ENCODE results near the gene RGL1. TPM values are rescaled to one million over a fixed set of nuclear protein-coding genes. Genes with fewer than 3 reads are reported as not detected.

Gene RGL1
- total and polyA plus RNA-seq, 9 of the 15 experiments (the other 6 are each of a cell fraction or from before 2014, with no cell fraction given) = under 0.01 to 0.07 (median 0.04) TPM

DNA sequence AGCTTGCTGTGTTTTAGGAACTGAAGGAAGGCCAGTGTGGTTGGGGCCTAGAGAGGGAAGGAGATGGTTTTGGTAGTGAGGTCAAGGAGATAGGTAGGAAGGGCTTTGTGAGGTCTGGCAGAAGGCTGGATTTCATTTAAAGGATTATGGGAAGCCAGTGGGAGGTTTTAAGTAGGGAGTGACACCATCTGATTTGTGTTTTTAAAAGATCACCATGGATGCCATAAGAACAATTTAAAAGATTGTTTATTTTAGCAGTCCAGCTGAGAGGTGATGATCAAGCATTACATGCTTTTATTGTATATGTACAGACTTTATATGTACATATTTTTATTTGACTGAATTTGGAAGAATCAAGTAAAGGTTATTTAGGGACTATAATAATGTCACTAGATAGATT, 26.4 kb downstream of the RGL1 start:
- ChIA-PET POLR2A (interaction anchor here (0.6 kb wide), 1 partner anchor 104 kb away, joined by 3 read pairs; no protein-coding TSS in a partner anchor), CTCF (ENCODE audit: low intra/inter-chr PET ratio) (no interaction called here)
- Histone ChIP-seq H3K79me2 (ENCODE audit: control insufficient read depth, insufficient read depth, low read length) (no peaks in the 10 kb centered on the region), H4K20me1 (replicated peaks; ENCODE audit: control insufficient read depth, insufficient read depth, low read length) (no peaks in the 10 kb centered on the region), H3K27me3 (ENCODE audit: control insufficient read depth in 2 of 2, insufficient read depth in 2 of 2, low read length in 2 of 2) (peaks cover under 1 to 3% of the 10 kb centered on the region in 2 experiments; a peak in 1 of 5 replicates), H3K4me2 (ENCODE audit: insufficient read depth, low read length) (no peak overlapping the region), H3K9me1 (ENCODE audit: control insufficient read depth, insufficient read depth, low read length) (no peaks in the 10 kb centered on the region), H3K27ac (ENCODE audit: extremely low read depth, low read depth, low read length) (no peak overlapping the region), H3K4me1 (replicated peaks in 1 of 2; ENCODE audit: control insufficient read depth in 2 of 2, insufficient read depth in 2 of 2, low read length in 2 of 2) (no peaks in the 10 kb centered on the region), H3K4me3 (no peak overlapping the region), H2AFZ (ENCODE audit: low read depth, low read length) (no peak overlapping the region), H3K36me3 (ENCODE audit: control insufficient read depth, insufficient read depth, low read length) (no peaks in the 10 kb centered on the region), H3K9me3 (replicated peaks; ENCODE audit: control insufficient read depth, insufficient read depth, low read depth, low read length) (no peaks in the 10 kb centered on the region), H3K9ac (ENCODE audit: insufficient read depth in 1 of 2, low read depth in 2 of 2, low read length in 2 of 2) (no peak overlapping the region)
- no peak for ATAC-seq
- BruUV-seq (replicated peaks) = no TSS peak
- intact Hi-C loops (cut with micrococcal nuclease) (no loop called here), in situ Hi-C loops (cut with MboI) (no loop called here)
- no peak for DNase-seq (ENCODE audit: extremely low read depth in 1 of 4, low spot score in 3 of 4)
- no peak for TF ChIP-seq CBFA2T3 (IDR thresholded peaks at IDR 0.05)
- TF ChIP-seq MED1 (CRISPR knock-in tag; IDR thresholded peaks at IDR 0.05; ENCODE audit: borderline replicate concordance) = no peak
- no peak for TF ChIP-seq PHB2 (IDR thresholded peaks at IDR 0.05; ENCODE audit: low read depth)
- no peak for TF ChIP-seq ZNF655 (CRISPR knock-in tag; IDR thresholded peaks at IDR 0.05)
- TF ChIP-seq, protein P1, sequence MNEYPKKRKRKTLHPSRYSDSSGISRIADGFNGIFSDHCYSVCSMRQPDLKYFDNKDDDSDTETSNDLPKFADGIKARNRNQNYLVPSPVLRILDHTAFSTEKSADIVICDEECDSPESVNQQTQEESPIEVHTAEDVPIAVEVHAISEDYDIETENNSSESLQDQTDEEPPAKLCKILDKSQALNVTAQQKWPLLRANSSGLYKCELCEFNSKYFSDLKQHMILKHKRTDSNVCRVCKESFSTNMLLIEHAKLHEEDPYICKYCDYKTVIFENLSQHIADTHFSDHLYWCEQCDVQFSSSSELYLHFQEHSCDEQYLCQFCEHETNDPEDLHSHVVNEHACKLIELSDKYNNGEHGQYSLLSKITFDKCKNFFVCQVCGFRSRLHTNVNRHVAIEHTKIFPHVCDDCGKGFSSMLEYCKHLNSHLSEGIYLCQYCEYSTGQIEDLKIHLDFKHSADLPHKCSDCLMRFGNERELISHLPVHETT (CRISPR knock-in tag; conservative IDR thresholded peaks at IDR 0.05 in 1 of 2, IDR thresholded peaks at IDR 0.05 in 1 of 2) = no peak
- TF ChIP-seq NFXL1 (CRISPR knock-in tag; IDR thresholded peaks at IDR 0.05) = no peak
- no peak for TF ChIP-seq RFX7 (CRISPR knock-in tag; IDR thresholded peaks at IDR 0.05)
- no peak for TF ChIP-seq MXI1 (IDR thresholded peaks at IDR 0.05; ENCODE audit: low read depth, low read length)
- no peak for TF ChIP-seq TSC22D4 (tag; IDR thresholded peaks at IDR 0.05)
- no peak for TF ChIP-seq RFX5 (IDR thresholded peaks at IDR 0.05; ENCODE audit: low read depth, low read length)
- no peak for TF ChIP-seq COPS2 (conservative IDR thresholded peaks at IDR 0.05)
- no peak for TF ChIP-seq NELFE (IDR thresholded peaks at IDR 0.05; ENCODE audit: insufficient read depth, insufficient read length)
- TF ChIP-seq ZBTB2 (IDR thresholded peaks at IDR 0.05) = no peak
- no peak for FAIRE-seq

Measured in K562 (cell line).